ENCODE data around the gene LEPROT.

The LEPROT gene

DNA sequence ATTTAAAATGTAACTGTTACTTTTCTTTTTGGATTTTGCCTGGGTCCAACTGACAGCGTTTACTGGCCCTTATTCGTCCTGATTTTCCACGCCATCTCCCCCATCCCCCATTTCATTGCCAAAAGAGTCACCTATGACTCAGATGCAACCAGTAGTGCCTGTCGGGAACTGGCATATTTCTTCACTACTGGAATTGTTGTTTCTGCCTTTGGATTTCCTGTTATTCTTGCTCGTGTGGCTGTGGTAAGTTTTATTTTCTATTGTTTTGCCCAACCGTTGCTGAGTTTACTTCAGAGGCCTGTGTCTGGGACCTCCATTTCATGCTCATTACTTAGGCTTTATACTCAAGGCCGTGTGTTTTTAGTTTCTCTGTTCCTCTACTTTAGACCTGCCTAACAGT lies 9.3 kb downstream of the LEPROT start:
- Histone ChIP-seq H3K9ac (ENCODE audit: low read length) (no peak overlapping the region), H3K36me3 (ENCODE audit: control insufficient read depth, insufficient read depth, low read length) (peaks cover 13% of the 10 kb centered on the region)

GRCh38 chr1:65431111-65431705 lies 10.7 kb downstream of the LEPROT start:
- peaks cover 4% of the 10 kb centered on the region for H3K36me3 ChIP-seq (ENCODE audit: control insufficient read depth, insufficient read depth, low read length)
- H3K9me3 ChIP-seq (ENCODE audit: control insufficient read depth, low read length) = no peaks in the 10 kb centered on the region
- H3K27me3 ChIP-seq (ENCODE audit: control insufficient read depth, insufficient read depth, low read length) = no peaks in the 10 kb centered on the region
- H3K4me1 ChIP-seq (ENCODE audit: control insufficient read depth, insufficient read depth, low read length) = no peaks in the 10 kb centered on the region
- no peak overlapping the region for H3K4me3 ChIP-seq (ENCODE audit: low read length)
- H3K9ac ChIP-seq (ENCODE audit: low read length) = no peak overlapping the region

More for the DNA sequence above, 9.3 kb downstream of the LEPROT start:
- Histone ChIP-seq H3K4me3 (ENCODE audit: low read length) (no peak overlapping the region), H3K9me3 (ENCODE audit: control insufficient read depth, low read length) (no peaks in the 10 kb centered on the region), H3K27me3 (ENCODE audit: control insufficient read depth, insufficient read depth, low read length) (no peaks in the 10 kb centered on the region), H3K4me1 (ENCODE audit: control insufficient read depth, insufficient read depth, low read length) (no peaks in the 10 kb centered on the region)

- Histone ChIP-seq H3K36me3 (ENCODE audit: control insufficient read depth, insufficient read depth, low read length) (peaks cover 4% of the 10 kb centered on the region), H3K9ac (ENCODE audit: low read length) (no peak overlapping the region), H3K27me3 (ENCODE audit: control insufficient read depth, insufficient read depth, low read length) (no peaks in the 10 kb centered on the region)
Observed at GRCh38 chr1:65432918-65433317, 12.4 kb downstream of the LEPROT start.

DNA sequence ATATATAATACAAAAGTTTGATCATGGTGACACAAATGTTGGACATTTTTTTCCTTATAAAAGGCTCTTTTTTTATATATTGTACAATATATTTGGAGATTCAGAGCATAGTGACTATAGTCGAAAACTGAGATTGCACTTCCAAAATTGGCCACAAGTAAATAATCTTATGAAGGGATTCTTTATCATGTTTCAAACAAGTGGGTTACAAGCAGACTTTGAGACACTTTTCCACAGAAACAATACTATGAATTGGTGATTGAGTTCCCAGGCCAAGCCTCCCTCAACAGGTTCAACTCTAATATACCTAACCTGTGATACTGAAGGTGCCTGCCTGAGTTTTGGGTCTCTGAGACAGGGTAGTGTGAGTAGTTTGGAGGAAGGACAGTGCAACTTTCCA lies 13.8 kb downstream of the LEPROT start:
- no peak overlapping the region for H3K4me3 ChIP-seq (ENCODE audit: low read length)
- H3K9me3 ChIP-seq (ENCODE audit: control insufficient read depth, low read length) = no peaks in the 10 kb centered on the region

More at GRCh38 chr1:65432918-65433317, 12.4 kb downstream of the LEPROT start:
- Histone ChIP-seq H3K9me3 (ENCODE audit: control insufficient read depth, low read length) (no peaks in the 10 kb centered on the region), H3K4me3 (ENCODE audit: low read length) (no peak overlapping the region), H3K4me1 (ENCODE audit: control insufficient read depth, insufficient read depth, low read length) (no peaks in the 10 kb centered on the region)

GRCh38 chr1:65434760-65435159 lies 14.3 kb downstream of the LEPROT start:
- H3K9me3 ChIP-seq (ENCODE audit: control insufficient read depth, low read length) = no peaks in the 10 kb centered on the region
- no peaks in the 10 kb centered on the region for H3K4me1 ChIP-seq (ENCODE audit: control insufficient read depth, insufficient read depth, low read length)
- peaks cover 4% of the 10 kb centered on the region for H3K36me3 ChIP-seq (ENCODE audit: control insufficient read depth, insufficient read depth, low read length)
- H3K27me3 ChIP-seq (ENCODE audit: control insufficient read depth, insufficient read depth, low read length) = no peaks in the 10 kb centered on the region
- no peak overlapping the region for H3K4me3 ChIP-seq (ENCODE audit: low read length)
- H3K9ac ChIP-seq (ENCODE audit: low read length) = no peak overlapping the region

More for the DNA sequence above, 13.8 kb downstream of the LEPROT start:
- Histone ChIP-seq H3K27me3 (ENCODE audit: control insufficient read depth, insufficient read depth, low read length) (no peaks in the 10 kb centered on the region), H3K4me1 (ENCODE audit: control insufficient read depth, insufficient read depth, low read length) (no peaks in the 10 kb centered on the region), H3K9ac (ENCODE audit: low read length) (no peak overlapping the region), H3K36me3 (ENCODE audit: control insufficient read depth, insufficient read depth, low read length) (peaks cover 4% of the 10 kb centered on the region)

GRCh38 chr1:65435987-65436386 lies 15.5 kb downstream of the LEPROT start:
- no peaks in the 10 kb centered on the region for H3K9me3 ChIP-seq (ENCODE audit: control insufficient read depth, low read length)
- H3K4me3 ChIP-seq (ENCODE audit: low read length) = no peak overlapping the region
- H3K27me3 ChIP-seq (ENCODE audit: control insufficient read depth, insufficient read depth, low read length) = no peaks in the 10 kb centered on the region
- peaks cover 4% of the 10 kb centered on the region for H3K36me3 ChIP-seq (ENCODE audit: control insufficient read depth, insufficient read depth, low read length)
- H3K4me1 ChIP-seq (ENCODE audit: control insufficient read depth, insufficient read depth, low read length) = no peaks in the 10 kb centered on the region
- H3K9ac ChIP-seq (ENCODE audit: low read length) = no peak overlapping the region

- Histone ChIP-seq H3K9me3 (ENCODE audit: control insufficient read depth, low read length) (no peaks in the 10 kb centered on the region), H3K9ac (ENCODE audit: low read length) (no peak overlapping the region), H3K4me1 (ENCODE audit: control insufficient read depth, insufficient read depth, low read length) (no peaks in the 10 kb centered on the region), H3K36me3 (ENCODE audit: control insufficient read depth, insufficient read depth, low read length) (peaks cover 4% of the 10 kb centered on the region), H3K4me3 (ENCODE audit: low read length) (no peak overlapping the region), H3K27me3 (ENCODE audit: control insufficient read depth, insufficient read depth, low read length) (no peaks in the 10 kb centered on the region)
Observed at GRCh38 chr1:65437616-65438015, 17.1 kb downstream of the LEPROT start.

GRCh38 chr1:65440322-65440900 lies 19.9 kb downstream of the LEPROT start:
- no peak overlapping the region for H3K9ac ChIP-seq (ENCODE audit: low read length)
- no peaks in the 10 kb centered on the region for H3K4me1 ChIP-seq (ENCODE audit: control insufficient read depth, insufficient read depth, low read length)
- no peak overlapping the region for H3K4me3 ChIP-seq (ENCODE audit: low read length)
- no peaks in the 10 kb centered on the region for H3K9me3 ChIP-seq (ENCODE audit: control insufficient read depth, low read length)
- no peaks in the 10 kb centered on the region for H3K36me3 ChIP-seq (ENCODE audit: control insufficient read depth, insufficient read depth, low read length)
- H3K27me3 ChIP-seq (ENCODE audit: control insufficient read depth, insufficient read depth, low read length) = no peaks in the 10 kb centered on the region

DNA sequence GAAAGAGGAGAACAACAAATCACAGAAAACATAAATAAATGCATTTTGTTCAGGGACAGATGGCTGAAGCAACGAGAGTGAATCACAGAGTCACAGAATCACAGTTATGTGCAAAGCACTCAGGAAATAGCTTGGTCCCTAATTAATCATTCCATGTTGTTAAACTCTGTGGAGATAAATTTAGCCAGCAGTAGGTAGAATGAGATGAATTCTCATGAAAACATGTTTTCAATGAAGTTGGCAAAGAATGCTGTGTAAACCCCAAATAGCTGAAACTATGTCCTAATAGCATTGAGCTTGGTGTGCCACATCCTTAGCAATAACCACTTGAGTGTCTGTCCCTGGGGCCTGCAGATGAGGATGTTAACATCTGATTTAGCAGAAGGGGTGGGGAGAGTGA lies 20.4 kb downstream of the LEPROT start:
- no peaks in the 10 kb centered on the region for H3K27me3 ChIP-seq (ENCODE audit: control insufficient read depth, insufficient read depth, low read length)
- H3K9me3 ChIP-seq (ENCODE audit: control insufficient read depth, low read length) = no peaks in the 10 kb centered on the region
- no peaks in the 10 kb centered on the region for H3K4me1 ChIP-seq (ENCODE audit: control insufficient read depth, insufficient read depth, low read length)
- H3K36me3 ChIP-seq (ENCODE audit: control insufficient read depth, insufficient read depth, low read length) = no peaks in the 10 kb centered on the region
- H3K9ac ChIP-seq (ENCODE audit: low read length) = no peak overlapping the region
- H3K4me3 ChIP-seq (ENCODE audit: low read length) = no peak overlapping the region

DNA sequence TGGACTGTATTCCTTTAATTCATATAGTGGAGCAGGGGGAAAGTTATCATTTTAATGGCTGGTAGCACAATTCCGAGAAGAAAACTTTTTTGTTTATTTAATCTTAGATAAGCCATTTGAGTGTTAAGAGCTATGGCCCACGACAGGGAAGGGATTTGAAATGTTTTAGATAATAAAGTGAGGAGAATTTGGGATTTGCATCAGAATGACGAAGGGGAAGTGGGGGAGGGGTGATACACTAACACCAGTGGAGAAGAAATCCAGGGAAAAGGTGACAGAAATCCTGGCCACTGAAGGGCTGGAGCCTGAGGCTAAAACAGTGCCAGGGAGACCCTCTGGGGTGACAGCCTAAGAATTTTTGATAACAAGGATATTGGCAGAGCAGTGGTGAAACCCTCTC lies 21.0 kb downstream of the LEPROT start:
- no peak overlapping the region for H3K9ac ChIP-seq (ENCODE audit: low read length)
- no peaks in the 10 kb centered on the region for H3K9me3 ChIP-seq (ENCODE audit: control insufficient read depth, low read length)
- H3K27me3 ChIP-seq (ENCODE audit: control insufficient read depth, insufficient read depth, low read length) = no peaks in the 10 kb centered on the region

DNA sequence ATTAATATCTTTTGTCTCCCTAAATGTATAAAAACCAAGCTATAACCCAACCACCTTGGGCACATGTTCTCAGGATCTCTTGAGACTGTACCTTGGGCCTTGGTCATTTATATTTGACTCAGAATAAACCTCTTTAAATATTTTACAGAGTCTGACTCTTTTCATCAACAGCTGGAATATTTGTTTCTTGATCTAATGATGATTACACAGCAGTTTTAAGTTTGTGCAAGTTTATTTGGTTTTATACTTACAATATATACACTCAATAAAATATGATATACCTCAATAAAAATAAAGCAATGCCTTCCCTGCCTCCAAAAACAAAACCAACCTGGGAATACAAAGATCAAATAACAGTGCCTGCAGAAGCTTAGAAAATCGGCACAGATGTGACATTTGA lies 22.0 kb downstream of the LEPROT start:
- Histone ChIP-seq H3K27me3 (ENCODE audit: control insufficient read depth, insufficient read depth, low read length) (no peaks in the 10 kb centered on the region), H3K4me3 (ENCODE audit: low read length) (no peak overlapping the region), H3K9me3 (ENCODE audit: control insufficient read depth, low read length) (no peaks in the 10 kb centered on the region), H3K36me3 (ENCODE audit: control insufficient read depth, insufficient read depth, low read length) (no peaks in the 10 kb centered on the region), H3K4me1 (ENCODE audit: control insufficient read depth, insufficient read depth, low read length) (no peaks in the 10 kb centered on the region), H3K9ac (ENCODE audit: low read length) (no peak overlapping the region)

More for the DNA sequence above, 21.0 kb downstream of the LEPROT start:
- H3K36me3 ChIP-seq (ENCODE audit: control insufficient read depth, insufficient read depth, low read length) = no peaks in the 10 kb centered on the region
- H3K4me3 ChIP-seq (ENCODE audit: low read length) = no peak overlapping the region
- no peaks in the 10 kb centered on the region for H3K4me1 ChIP-seq (ENCODE audit: control insufficient read depth, insufficient read depth, low read length)

DNA sequence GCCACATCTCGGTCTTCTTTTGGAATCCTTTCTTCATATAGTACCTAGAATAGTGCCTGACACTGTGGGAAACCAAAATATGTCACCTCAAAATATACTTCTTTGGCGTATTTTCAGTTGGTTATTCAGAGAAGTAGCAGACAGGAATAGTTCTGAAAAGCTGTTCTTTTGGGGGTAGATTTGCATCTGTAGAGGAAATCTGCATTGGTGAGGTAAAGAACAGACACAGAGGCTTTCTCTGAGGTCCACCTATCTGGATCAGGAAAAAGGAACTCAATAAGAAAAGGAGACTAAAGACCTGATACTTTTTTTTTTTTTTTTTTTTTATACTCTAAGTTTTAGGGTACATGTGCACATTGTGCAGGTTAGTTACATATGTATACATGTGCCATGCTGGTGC lies 23.2 kb downstream of the LEPROT start:
- Histone ChIP-seq H3K4me1 (ENCODE audit: control insufficient read depth, insufficient read depth, low read length) (no peaks in the 10 kb centered on the region), H3K36me3 (ENCODE audit: control insufficient read depth, insufficient read depth, low read length) (no peaks in the 10 kb centered on the region), H3K27me3 (ENCODE audit: control insufficient read depth, insufficient read depth, low read length) (no peaks in the 10 kb centered on the region), H3K4me3 (ENCODE audit: low read length) (no peak overlapping the region), H3K9ac (ENCODE audit: low read length) (no peak overlapping the region), H3K9me3 (ENCODE audit: control insufficient read depth, low read length) (no peaks in the 10 kb centered on the region)
